Measurements from ENCODE around the gene KNOP1. TPM values are rescaled to one million over a fixed set of nuclear protein-coding genes. Genes with fewer than 3 reads are reported as not detected.
A peak's percentile ranks its signal among the peaks of the same experiment; 100 is the strongest.

Gene KNOP1
- total RNA-seq, 2 donors from 2014 or later: 83.9 to 95.9 TPM

- Histone ChIP-seq H3K9me3 (ENCODE audit: control insufficient read depth, low read length) (no peaks in the 10 kb centered on the region), H3K27ac (ENCODE audit: low read depth, low read length) (no peak overlapping the region), H3K27me3 (ENCODE audit: control insufficient read depth, insufficient read depth, low read length, poor library complexity, severe bottlenecking) (no peaks in the 10 kb centered on the region), H3K4me3 (ENCODE audit: low read length) (no peak overlapping the region), H3K4me1 (ENCODE audit: control insufficient read depth, insufficient read depth, low read length) (no peaks in the 10 kb centered on the region), H3K9ac (ENCODE audit: extremely low read depth, low read length, poor library complexity, severe bottlenecking) (no peak overlapping the region), H3K36me3 (ENCODE audit: control insufficient read depth, insufficient read depth, low read length) (peaks cover 18% of the 10 kb centered on the region)
- 85 to 91% methylated on average over 4 to 7 of the region's 7 CpGs for WGBS, 2 experiments (ENCODE audit: insufficient coverage in 1 of 2, insufficient read length in 1 of 2)
- no peak overlapping the region for H3K4me3 Mint-ChIP-seq
- no peak for DNase-seq
- no peaks in the 10 kb centered on the region for H3K9me3 Mint-ChIP-seq
- peak overlapping the region; percentile 61 for H3K27ac Mint-ChIP-seq
- H3K27me3 Mint-ChIP-seq (ENCODE audit: insufficient read depth): no peaks in the 10 kb centered on the region
- TF ChIP-seq CTCF (conservative IDR thresholded peaks at IDR 0.05): no peak
- H3K36me3 Mint-ChIP-seq (ENCODE audit: low read depth): peaks cover 42% of the 10 kb centered on the region
- no peaks in the 10 kb centered on the region for H3K4me1 Mint-ChIP-seq
Measured at GRCh38 chr16:19677402-19677801, 40.6 kb downstream of the KNOP1 start.

DNA sequence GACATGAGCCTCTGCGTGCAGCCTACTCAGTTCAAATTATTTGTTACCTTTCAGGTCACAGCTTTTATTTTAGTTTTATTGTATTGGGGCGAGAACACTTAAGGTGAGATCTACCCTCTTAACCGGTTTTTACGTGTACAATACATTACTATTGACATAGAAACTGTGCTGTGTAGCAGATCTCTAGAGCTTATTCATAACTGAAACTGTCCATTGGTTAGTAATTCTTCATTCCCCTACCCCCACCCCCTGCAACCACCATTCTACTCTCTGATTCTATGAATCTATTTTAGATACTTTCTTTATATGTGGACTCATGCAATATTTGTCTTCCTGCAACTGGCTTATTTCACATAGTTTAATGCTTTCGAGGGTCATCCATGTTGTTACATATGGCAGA is 43.5 kb downstream of the KNOP1 start:
- 100% methylated on average over 1 to 5 of the region's 5 CpGs for WGBS, 2 experiments (ENCODE audit: insufficient coverage in 1 of 2, insufficient read length in 1 of 2)
- no peak overlapping the region for H3K27ac Mint-ChIP-seq
- TF ChIP-seq CTCF (conservative IDR thresholded peaks at IDR 0.05): no peak

DNA sequence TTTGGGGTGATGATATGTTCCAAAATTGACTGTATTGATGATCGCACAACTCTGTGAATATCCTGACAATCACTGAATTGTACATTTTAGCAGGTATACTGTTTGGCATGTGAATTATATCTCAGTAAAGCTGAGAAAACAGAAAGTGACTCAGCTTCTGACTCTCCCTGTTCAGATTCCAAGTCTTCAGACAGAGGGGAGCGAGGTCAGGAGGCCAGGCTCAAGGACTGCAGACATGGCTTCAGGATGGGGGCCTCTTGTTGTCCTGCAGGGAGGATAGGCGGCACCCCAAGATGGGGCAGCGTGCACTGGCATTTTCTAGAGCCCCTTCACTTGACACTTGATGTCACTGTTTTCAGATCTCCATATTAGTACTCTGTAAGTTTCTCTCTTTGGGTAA is 45.6 kb downstream of the KNOP1 start:
- peaks cover 28% of the 10 kb centered on the region for H3K36me3 ChIP-seq (ENCODE audit: control insufficient read depth, insufficient read depth, low read length)
- H3K4me1 Mint-ChIP-seq: no peaks in the 10 kb centered on the region
- no peak overlapping the region for H3K4me3 ChIP-seq (ENCODE audit: low read length)
- no peaks in the 10 kb centered on the region for H3K9me3 Mint-ChIP-seq
- H3K27me3 ChIP-seq (ENCODE audit: control insufficient read depth, insufficient read depth, low read length, poor library complexity, severe bottlenecking): no peaks in the 10 kb centered on the region
- no peak overlapping the region for H3K4me3 Mint-ChIP-seq
- H3K27ac Mint-ChIP-seq: no peak overlapping the region
- H3K9ac ChIP-seq (ENCODE audit: extremely low read depth, low read length, poor library complexity, severe bottlenecking): no peak overlapping the region
- no peaks in the 10 kb centered on the region for H3K4me1 ChIP-seq (ENCODE audit: control insufficient read depth, insufficient read depth, low read length)
- no peak for TF ChIP-seq CTCF (conservative IDR thresholded peaks at IDR 0.05)
- H3K36me3 Mint-ChIP-seq (ENCODE audit: low read depth): peaks cover 54% of the 10 kb centered on the region
- no peaks in the 10 kb centered on the region for H3K9me3 ChIP-seq (ENCODE audit: control insufficient read depth, low read length)
- no peaks in the 10 kb centered on the region for H3K27me3 Mint-ChIP-seq (ENCODE audit: insufficient read depth)
- WGBS, 2 experiments (ENCODE audit: insufficient coverage in 1 of 2, insufficient read length in 1 of 2): 92 to 94% methylated on average over 3 to 4 of the region's 4 CpGs
- H3K27ac ChIP-seq (ENCODE audit: low read depth, low read length): no peak overlapping the region
- DNase-seq: no peak

More for the DNA sequence above, 43.5 kb downstream of the KNOP1 start:
- Mint-ChIP-seq H3K36me3 (ENCODE audit: low read depth) (peaks cover 41% of the 10 kb centered on the region), H3K27me3 (ENCODE audit: insufficient read depth) (no peaks in the 10 kb centered on the region), H3K4me3 (no peak overlapping the region), H3K9me3 (no peaks in the 10 kb centered on the region), H3K4me1 (no peaks in the 10 kb centered on the region)
- no peaks in the 10 kb centered on the region for H3K27me3 ChIP-seq (ENCODE audit: control insufficient read depth, insufficient read depth, low read length, poor library complexity, severe bottlenecking)
- H3K9ac ChIP-seq (ENCODE audit: extremely low read depth, low read length, poor library complexity, severe bottlenecking): no peak overlapping the region
- no peaks in the 10 kb centered on the region for H3K4me1 ChIP-seq (ENCODE audit: control insufficient read depth, insufficient read depth, low read length)
- peaks cover 20% of the 10 kb centered on the region for H3K36me3 ChIP-seq (ENCODE audit: control insufficient read depth, insufficient read depth, low read length)
- no peak overlapping the region for H3K27ac ChIP-seq (ENCODE audit: low read depth, low read length)
- H3K4me3 ChIP-seq (ENCODE audit: low read length): no peak overlapping the region
- DNase-seq: no peak
- H3K9me3 ChIP-seq (ENCODE audit: control insufficient read depth, low read length): no peaks in the 10 kb centered on the region

Measured in endodermal cell (in vitro differentiated cells).